ENCODE measurements around the gene SPPL3. TPM values are rescaled to one million over a fixed set of nuclear protein-coding genes. Genes with fewer than 3 reads are reported as not detected.

SPPL3 gene
- total RNA-seq, 1 experiment from 2014 or later = 32.5 TPM

DNA sequence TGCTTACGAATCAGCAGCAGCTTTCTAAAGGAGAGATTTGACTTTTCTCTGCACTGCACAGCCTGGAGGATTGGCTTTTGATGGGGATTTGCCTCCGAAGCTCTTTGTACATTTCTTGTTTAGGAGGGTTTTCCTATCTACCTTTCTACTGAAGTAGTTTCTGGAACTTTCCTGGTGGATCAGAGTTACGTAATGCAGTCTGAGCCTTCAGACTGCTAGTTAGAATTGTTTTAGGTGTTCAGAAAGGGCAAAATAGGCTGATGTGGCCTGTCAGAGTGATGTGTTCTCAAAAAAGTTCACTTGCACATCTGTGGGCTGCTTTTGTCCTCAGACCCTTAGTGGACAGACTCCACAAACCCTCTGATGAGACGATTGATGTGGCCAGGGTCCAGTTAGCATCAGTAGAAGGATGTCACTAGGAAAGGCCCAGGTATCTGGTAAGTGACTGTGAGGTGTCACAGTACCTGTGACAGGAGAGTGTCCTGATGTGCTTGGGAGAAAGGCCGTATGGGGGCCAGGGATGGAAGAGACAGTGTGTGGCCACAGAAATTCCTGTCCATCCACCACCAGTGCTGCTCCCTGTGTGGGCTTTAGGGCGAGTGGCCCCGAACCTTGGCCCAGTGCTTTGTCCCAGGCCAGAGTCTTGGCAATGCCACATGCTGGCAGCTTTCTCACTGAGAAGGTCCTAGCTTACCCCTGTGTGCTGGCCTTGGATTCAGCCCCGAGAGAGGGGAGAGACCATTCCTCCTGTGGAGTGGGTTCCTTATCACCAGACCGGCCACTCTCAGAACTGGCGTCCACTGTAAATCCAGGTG is 183.0 kb downstream of the SPPL3 start:
- no peak for DNase-seq (ENCODE audit: low spot score)
- Mint-ChIP-seq H3K27me3 (ENCODE audit: low read depth) (peaks cover 1% of the 10 kb centered on the region; the same call in 1 of the 2 replicates), H3K4me1 (peaks cover 10% of the 10 kb centered on the region), H3K9me3 (no peaks in the 10 kb centered on the region), H3K27ac (no peak overlapping the region), H3K4me3 (no peak overlapping the region), H3K36me3 (peaks cover 68% of the 10 kb centered on the region)
- no peak for ATAC-seq
- POLR2A ChIA-PET = no interaction called here
- CTCF ChIA-PET = no interaction called here
- TF ChIP-seq, protein P1, sequence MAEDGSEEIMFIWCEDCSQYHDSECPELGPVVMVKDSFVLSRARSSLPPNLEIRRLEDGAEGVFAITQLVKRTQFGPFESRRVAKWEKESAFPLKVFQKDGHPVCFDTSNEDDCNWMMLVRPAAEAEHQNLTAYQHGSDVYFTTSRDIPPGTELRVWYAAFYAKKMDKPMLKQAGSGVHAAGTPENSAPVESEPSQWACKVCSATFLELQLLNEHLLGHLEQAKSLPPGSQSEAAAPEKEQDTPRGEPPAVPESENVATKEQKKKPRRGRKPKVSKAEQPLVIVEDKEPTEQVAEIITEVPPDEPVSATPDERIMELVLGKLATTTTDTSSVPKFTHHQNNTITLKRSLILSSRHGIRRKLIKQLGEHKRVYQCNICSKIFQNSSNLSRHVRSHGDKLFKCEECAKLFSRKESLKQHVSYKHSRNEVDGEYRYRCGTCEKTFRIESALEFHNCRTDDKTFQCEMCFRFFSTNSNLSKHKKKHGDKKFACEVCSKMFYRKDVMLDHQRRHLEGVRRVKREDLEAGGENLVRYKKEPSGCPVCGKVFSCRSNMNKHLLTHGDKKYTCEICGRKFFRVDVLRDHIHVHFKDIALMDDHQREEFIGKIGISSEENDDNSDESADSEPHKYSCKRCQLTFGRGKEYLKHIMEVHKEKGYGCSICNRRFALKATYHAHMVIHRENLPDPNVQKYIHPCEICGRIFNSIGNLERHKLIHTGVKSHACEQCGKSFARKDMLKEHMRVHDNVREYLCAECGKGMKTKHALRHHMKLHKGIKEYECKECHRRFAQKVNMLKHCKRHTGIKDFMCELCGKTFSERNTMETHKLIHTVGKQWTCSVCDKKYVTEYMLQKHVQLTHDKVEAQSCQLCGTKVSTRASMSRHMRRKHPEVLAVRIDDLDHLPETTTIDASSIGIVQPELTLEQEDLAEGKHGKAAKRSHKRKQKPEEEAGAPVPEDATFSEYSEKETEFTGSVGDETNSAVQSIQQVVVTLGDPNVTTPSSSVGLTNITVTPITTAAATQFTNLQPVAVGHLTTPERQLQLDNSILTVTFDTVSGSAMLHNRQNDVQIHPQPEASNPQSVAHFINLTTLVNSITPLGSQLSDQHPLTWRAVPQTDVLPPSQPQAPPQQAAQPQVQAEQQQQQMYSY (CRISPR knock-in tag; IDR thresholded peaks at IDR 0.05) = no peak
- no peak for TF ChIP-seq TEAD1 (CRISPR knock-in tag; IDR thresholded peaks at IDR 0.05)
- TF ChIP-seq, protein P2, sequence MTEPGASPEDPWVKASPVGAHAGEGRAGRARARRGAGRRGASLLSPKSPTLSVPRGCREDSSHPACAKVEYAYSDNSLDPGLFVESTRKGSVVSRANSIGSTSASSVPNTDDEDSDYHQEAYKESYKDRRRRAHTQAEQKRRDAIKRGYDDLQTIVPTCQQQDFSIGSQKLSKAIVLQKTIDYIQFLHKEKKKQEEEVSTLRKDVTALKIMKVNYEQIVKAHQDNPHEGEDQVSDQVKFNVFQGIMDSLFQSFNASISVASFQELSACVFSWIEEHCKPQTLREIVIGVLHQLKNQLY (CRISPR knock-in tag; IDR thresholded peaks at IDR 0.05) = no peak
- TF ChIP-seq, protein P3, sequence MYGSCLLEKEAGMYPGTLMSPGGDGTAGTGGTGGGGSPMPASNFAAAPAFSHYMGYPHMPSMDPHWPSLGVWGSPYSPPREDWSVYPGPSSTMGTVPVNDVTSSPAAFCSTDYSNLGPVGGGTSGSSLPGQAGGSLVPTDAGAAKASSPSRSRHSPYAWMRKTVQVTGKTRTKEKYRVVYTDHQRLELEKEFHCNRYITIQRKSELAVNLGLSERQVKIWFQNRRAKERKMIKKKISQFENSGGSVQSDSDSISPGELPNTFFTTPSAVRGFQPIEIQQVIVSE (CRISPR knock-in tag; IDR thresholded peaks at IDR 0.05; ENCODE audit: borderline replicate concordance) = no peak
- TF ChIP-seq ZNF416 (CRISPR knock-in tag; IDR thresholded peaks at IDR 0.05) = no peak
- TF ChIP-seq GTF2I (CRISPR knock-in tag; conservative IDR thresholded peaks at IDR 0.05) = no peak
- TF ChIP-seq ZNF138 (CRISPR knock-in tag; conservative IDR thresholded peaks at IDR 0.05) = no peak
- TF ChIP-seq, protein P4, sequence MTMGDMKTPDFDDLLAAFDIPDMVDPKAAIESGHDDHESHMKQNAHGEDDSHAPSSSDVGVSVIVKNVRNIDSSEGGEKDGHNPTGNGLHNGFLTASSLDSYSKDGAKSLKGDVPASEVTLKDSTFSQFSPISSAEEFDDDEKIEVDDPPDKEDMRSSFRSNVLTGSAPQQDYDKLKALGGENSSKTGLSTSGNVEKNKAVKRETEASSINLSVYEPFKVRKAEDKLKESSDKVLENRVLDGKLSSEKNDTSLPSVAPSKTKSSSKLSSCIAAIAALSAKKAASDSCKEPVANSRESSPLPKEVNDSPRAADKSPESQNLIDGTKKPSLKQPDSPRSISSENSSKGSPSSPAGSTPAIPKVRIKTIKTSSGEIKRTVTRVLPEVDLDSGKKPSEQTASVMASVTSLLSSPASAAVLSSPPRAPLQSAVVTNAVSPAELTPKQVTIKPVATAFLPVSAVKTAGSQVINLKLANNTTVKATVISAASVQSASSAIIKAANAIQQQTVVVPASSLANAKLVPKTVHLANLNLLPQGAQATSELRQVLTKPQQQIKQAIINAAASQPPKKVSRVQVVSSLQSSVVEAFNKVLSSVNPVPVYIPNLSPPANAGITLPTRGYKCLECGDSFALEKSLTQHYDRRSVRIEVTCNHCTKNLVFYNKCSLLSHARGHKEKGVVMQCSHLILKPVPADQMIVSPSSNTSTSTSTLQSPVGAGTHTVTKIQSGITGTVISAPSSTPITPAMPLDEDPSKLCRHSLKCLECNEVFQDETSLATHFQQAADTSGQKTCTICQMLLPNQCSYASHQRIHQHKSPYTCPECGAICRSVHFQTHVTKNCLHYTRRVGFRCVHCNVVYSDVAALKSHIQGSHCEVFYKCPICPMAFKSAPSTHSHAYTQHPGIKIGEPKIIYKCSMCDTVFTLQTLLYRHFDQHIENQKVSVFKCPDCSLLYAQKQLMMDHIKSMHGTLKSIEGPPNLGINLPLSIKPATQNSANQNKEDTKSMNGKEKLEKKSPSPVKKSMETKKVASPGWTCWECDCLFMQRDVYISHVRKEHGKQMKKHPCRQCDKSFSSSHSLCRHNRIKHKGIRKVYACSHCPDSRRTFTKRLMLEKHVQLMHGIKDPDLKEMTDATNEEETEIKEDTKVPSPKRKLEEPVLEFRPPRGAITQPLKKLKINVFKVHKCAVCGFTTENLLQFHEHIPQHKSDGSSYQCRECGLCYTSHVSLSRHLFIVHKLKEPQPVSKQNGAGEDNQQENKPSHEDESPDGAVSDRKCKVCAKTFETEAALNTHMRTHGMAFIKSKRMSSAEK (CRISPR knock-in tag; IDR thresholded peaks at IDR 0.05; ENCODE audit: borderline replicate concordance) = no peak

DNA sequence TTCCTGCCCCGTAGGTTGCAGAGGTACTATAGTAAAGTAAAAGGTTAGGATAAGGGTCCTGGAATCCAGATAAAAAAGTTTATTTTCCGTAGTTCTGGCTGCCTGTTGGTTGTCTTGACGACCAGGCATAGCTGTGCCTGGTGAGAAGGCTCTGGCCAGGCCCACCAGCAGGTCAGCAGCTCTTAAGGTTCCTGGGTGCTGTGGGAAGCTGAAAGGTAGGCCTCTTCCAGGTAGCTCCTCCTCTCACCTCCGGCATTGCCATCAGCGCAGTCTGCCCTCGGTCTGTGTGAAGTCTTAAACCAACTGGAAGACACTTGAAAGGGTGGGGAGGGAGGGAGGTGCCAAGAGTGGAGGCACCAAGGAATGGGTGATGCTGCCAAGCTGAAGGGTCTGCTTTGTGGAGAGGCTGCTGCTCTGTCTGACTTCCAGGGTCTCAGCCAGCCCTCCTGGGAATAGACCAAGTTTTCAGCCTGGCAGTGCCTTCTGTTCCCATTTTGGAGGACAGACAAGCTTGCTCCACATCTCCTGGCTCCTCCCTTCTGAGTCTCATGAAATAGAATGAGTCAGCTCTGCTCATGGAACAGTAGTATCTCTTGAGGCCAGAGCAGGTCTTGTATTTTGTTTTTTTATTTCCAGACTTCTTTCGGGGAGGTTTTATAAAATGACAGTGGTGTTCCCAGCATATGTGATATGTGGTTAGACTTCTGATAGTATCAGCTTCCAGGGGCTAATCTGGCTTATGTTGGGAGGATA is 183.7 kb downstream of the SPPL3 start:
- POLR2A ChIA-PET = no interaction called here
- no peak for ATAC-seq
- H3K36me3 Mint-ChIP-seq = peaks cover 73% of the 10 kb centered on the region
- H3K4me1 Mint-ChIP-seq = peaks cover 8% of the 10 kb centered on the region
- CTCF ChIA-PET = interaction anchor here (0.7 to 1.1 kb wide), 2 partner anchors 71 to 72 kb away, joined by 3 to 4 read pairs; no protein-coding TSS in a partner anchor
- H3K4me3 Mint-ChIP-seq = no peak overlapping the region
- no peaks in the 10 kb centered on the region for H3K9me3 Mint-ChIP-seq
- no peaks in the 10 kb centered on the region for H3K27me3 Mint-ChIP-seq (ENCODE audit: low read depth)
- no peak for DNase-seq (ENCODE audit: low spot score)
- no peak overlapping the region for H3K27ac Mint-ChIP-seq
- TF ChIP-seq OVOL2 (CRISPR knock-in tag; IDR thresholded peaks at IDR 0.05; ENCODE audit: borderline replicate concordance) (no peak), CREM (CRISPR knock-in tag; IDR thresholded peaks at IDR 0.05) (no peak), GTF2I (CRISPR knock-in tag; conservative IDR thresholded peaks at IDR 0.05) (no peak), SOX15 (CRISPR knock-in tag; IDR thresholded peaks at IDR 0.05) (no peak), FOXJ3 (CRISPR knock-in tag; IDR thresholded peaks at IDR 0.05; ENCODE audit: borderline replicate concordance) (no peak)
- TF ChIP-seq, protein P5, sequence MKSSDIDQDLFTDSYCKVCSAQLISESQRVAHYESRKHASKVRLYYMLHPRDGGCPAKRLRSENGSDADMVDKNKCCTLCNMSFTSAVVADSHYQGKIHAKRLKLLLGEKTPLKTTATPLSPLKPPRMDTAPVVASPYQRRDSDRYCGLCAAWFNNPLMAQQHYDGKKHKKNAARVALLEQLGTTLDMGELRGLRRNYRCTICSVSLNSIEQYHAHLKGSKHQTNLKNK (CRISPR knock-in tag; IDR thresholded peaks at IDR 0.05) = no peak
- TF ChIP-seq, protein P6, sequence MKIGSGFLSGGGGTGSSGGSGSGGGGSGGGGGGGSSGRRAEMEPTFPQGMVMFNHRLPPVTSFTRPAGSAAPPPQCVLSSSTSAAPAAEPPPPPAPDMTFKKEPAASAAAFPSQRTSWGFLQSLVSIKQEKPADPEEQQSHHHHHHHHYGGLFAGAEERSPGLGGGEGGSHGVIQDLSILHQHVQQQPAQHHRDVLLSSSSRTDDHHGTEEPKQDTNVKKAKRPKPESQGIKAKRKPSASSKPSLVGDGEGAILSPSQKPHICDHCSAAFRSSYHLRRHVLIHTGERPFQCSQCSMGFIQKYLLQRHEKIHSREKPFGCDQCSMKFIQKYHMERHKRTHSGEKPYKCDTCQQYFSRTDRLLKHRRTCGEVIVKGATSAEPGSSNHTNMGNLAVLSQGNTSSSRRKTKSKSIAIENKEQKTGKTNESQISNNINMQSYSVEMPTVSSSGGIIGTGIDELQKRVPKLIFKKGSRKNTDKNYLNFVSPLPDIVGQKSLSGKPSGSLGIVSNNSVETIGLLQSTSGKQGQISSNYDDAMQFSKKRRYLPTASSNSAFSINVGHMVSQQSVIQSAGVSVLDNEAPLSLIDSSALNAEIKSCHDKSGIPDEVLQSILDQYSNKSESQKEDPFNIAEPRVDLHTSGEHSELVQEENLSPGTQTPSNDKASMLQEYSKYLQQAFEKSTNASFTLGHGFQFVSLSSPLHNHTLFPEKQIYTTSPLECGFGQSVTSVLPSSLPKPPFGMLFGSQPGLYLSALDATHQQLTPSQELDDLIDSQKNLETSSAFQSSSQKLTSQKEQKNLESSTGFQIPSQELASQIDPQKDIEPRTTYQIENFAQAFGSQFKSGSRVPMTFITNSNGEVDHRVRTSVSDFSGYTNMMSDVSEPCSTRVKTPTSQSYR (CRISPR knock-in tag; IDR thresholded peaks at IDR 0.05) = no peak
- TF ChIP-seq, protein P7, sequence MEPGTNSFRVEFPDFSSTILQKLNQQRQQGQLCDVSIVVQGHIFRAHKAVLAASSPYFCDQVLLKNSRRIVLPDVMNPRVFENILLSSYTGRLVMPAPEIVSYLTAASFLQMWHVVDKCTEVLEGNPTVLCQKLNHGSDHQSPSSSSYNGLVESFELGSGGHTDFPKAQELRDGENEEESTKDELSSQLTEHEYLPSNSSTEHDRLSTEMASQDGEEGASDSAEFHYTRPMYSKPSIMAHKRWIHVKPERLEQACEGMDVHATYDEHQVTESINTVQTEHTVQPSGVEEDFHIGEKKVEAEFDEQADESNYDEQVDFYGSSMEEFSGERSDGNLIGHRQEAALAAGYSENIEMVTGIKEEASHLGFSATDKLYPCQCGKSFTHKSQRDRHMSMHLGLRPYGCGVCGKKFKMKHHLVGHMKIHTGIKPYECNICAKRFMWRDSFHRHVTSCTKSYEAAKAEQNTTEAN (CRISPR knock-in tag; IDR thresholded peaks at IDR 0.05) = no peak
